ENCODE data around the gene FSTL3.

DNA sequence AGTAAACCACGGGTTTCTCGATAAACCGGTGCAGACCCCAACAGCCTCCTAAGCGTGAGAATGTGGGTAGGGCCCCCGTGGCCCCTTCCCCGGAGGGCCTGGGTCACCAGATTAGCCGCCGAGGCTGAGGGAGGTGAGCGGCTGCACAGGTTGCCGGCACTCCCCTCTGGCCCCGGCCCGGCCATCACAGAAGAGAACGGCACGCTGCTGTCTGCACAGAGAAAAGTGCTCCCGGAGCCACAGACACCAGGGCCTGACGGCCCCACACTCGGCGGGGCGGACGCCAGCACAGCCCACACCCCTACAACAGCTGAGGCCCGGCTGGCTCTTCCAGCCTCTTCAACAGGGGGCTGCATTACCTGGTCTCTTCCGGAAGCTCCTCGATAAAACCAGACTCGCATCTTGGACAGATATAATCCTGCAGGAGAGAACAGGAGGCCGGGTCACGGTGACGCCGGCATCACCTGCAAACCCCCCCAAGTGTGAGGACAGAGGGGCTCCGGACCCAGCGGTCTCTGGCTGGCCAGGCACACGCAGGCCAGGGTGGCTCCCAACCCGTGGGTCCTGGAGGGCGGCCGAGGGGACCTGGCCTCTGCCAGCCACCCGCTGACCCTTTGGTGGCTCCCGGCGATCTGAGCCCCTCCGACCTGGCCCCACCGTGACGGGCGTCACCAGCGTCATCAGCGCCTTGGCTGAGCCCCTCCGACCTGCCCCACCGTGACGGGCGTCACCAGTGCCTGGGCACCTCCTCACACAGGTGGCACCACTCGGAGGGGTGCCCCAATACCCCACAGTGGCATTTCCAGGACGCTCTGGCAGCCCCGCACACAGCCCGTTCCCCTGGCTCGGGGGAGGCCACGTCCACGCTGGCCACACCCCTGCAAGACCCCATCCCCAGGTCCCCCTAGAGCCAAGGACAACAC is 23.5 kb upstream of the FSTL3 start:
- TF ChIP-seq, protein P1, sequence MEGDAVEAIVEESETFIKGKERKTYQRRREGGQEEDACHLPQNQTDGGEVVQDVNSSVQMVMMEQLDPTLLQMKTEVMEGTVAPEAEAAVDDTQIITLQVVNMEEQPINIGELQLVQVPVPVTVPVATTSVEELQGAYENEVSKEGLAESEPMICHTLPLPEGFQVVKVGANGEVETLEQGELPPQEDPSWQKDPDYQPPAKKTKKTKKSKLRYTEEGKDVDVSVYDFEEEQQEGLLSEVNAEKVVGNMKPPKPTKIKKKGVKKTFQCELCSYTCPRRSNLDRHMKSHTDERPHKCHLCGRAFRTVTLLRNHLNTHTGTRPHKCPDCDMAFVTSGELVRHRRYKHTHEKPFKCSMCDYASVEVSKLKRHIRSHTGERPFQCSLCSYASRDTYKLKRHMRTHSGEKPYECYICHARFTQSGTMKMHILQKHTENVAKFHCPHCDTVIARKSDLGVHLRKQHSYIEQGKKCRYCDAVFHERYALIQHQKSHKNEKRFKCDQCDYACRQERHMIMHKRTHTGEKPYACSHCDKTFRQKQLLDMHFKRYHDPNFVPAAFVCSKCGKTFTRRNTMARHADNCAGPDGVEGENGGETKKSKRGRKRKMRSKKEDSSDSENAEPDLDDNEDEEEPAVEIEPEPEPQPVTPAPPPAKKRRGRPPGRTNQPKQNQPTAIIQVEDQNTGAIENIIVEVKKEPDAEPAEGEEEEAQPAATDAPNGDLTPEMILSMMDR (conservative IDR thresholded peaks at IDR 0.05) = no peak
- no peak for TF ChIP-seq EZH2 (IDR thresholded peaks at IDR 0.05; ENCODE audit: low read depth)

All from PC-9 (cell line).